Caco-2 (cell line): ENCODE measurements around the gene ZNF565. TPM values are rescaled to one million over a fixed set of nuclear protein-coding genes. Genes with fewer than 3 reads are reported as not detected.
"Not testable (repeated sequence)": the region's sequence is repeated elsewhere in the genome, so short reads cannot be mapped to it uniquely, and the experiment has no call there.

Source experiments
- BruUV-seq: library from RNA; stranded (reverse); fragments of 400-500 nt; replicated peaks from 2 replicates; lab custom pipeline; 2021; lab: Mats Ljungman, UMichigan
- CTCF ChIA-PET: fragments of 300-600 bp; sonication (Branson Sonifier 250); formaldehyde crosslinking; loops from one replicate; lab custom pipeline; 2022; ENCODE audit warnings: antibody characterized with exemption; lab: Charles Lee
- POLR2A ChIA-PET: fragments of 300-600 bp; sonication (Branson Sonifier 250); formaldehyde crosslinking; loops from one replicate; lab custom pipeline; 2022; ENCODE audit warnings: antibody characterized with exemption; lab: Charles Lee
- DNase-seq, 2 experiments: peaks; one replicate each; pipeline versions ENCODE4 v3.0.0 to v3.0.0-alpha.2; 2020 to 2022
- H3K27me3 ChIP-seq: replicated peaks from 2 replicates; pipeline ENCODE4 v1.6.0; 2011; ENCODE audit warnings: low read length; ENCODE audit not compliant: control insufficient read depth, insufficient read depth
- H3K36me3 ChIP-seq: 2 replicates; pipeline ENCODE4 v1.5.1; 2011; ENCODE audit warnings: low read length; ENCODE audit not compliant: control insufficient read depth, insufficient read depth
- H3K4me1 ChIP-seq: fragments of 250-450 bp; sonication (Bioruptor Pico); 2 replicates; pipeline ENCODE4 v1.5.1; 2020; ENCODE audit warnings: mild to moderate bottlenecking
- H3K4me3 ChIP-seq: 2 replicates; pipeline ENCODE4 v1.5.1; 2011; ENCODE audit warnings: low read depth, mild to moderate bottlenecking, control low read depth, low read length
- H3K9me3 ChIP-seq: fragments of 250-450 bp; sonication (Bioruptor Pico); 2 replicates; pipeline ENCODE4 v1.5.1; 2020; ENCODE audit warnings: mild to moderate bottlenecking, moderate library complexity
- H3K27ac Mint-ChIP-seq: one replicate; pipeline ENCODE4 v1.8.0; 2022; ENCODE audit warnings: mixed read lengths; ENCODE audit not compliant: unreplicated experiment
- H3K27me3 Mint-ChIP-seq: one replicate; pipeline ENCODE4 v1.8.0; 2022; ENCODE audit warnings: mixed read lengths; ENCODE audit not compliant: insufficient read depth, unreplicated experiment
- H3K36me3 Mint-ChIP-seq: one replicate; pipeline ENCODE4 v1.8.0; 2022; ENCODE audit warnings: mild to moderate bottlenecking, mixed read lengths; ENCODE audit not compliant: insufficient read depth, unreplicated experiment
- H3K4me1 Mint-ChIP-seq: one replicate; pipeline ENCODE4 v1.8.0; 2022; ENCODE audit warnings: low read depth, mixed read lengths; ENCODE audit not compliant: unreplicated experiment
- H3K4me3 Mint-ChIP-seq: one replicate; pipeline ENCODE4 v1.8.0; 2022; ENCODE audit warnings: mild to moderate bottlenecking, moderate library complexity, mixed read lengths; ENCODE audit not compliant: unreplicated experiment
- H3K9me3 Mint-ChIP-seq: one replicate; pipeline ENCODE4 v1.8.0; 2022; ENCODE audit warnings: mixed read lengths; ENCODE audit not compliant: unreplicated experiment
- intact Hi-C: fragments of 100-400 bp; cut with micrococcal nuclease; formaldehyde crosslinking; loops from one replicate; pipeline ENCODE4 v1.10.0; 2022; ENCODE audit not compliant: unreplicated experiment
- total RNA-seq: library from RNA; stranded (reverse); gene quantifications from 2 replicates; pipeline ENCODE4 v1.2.3, GENCODE V29; 2022
- TF ChIP-seq, protein P1 (sequence below), 2 experiments: fragments of 200-600 bp in 1 of 2; IDR thresholded peaks; 1 replicate in 1 of 2; 2 replicates in 1 of 2; pipeline versions ENCODE4 v1.5.1 to v1.8.0; 2011 to 2022; ENCODE audit warnings: antibody characterized with exemption in 1 of 2, control low read depth in 1 of 2, inconsistent platforms in 1 of 2, low read depth in 1 of 2, low read length in 1 of 2, mild to moderate bottlenecking in 1 of 2, moderate library complexity in 1 of 2; ENCODE audit not compliant: insufficient read depth in 1 of 2, severe bottlenecking in 1 of 2, unreplicated experiment in 1 of 2

Gene ZNF565
- total RNA-seq, 1 experiment from 2014 or later = 3.8 TPM

GRCh38 chr19:36244066-36244465, 29.6 kb upstream of the ZNF565 start:
- no peak overlapping the region for H3K4me3 ChIP-seq
- ChIA-PET CTCF (no interaction called here), POLR2A (no interaction called here)
- Mint-ChIP-seq H3K4me1 (no peaks in the 10 kb centered on the region), H3K9me3 (peaks cover 15% of the 10 kb centered on the region), H3K27ac (no peak overlapping the region), H3K27me3 (no peaks in the 10 kb centered on the region), H3K4me3 (no peak overlapping the region), H3K36me3 (peaks cover 12% of the 10 kb centered on the region)
- no peak for DNase-seq
- no peaks in the 10 kb centered on the region; the same call in 1 of the 2 replicates for H3K36me3 ChIP-seq
- no TSS peak for BruUV-seq
- no peaks in the 10 kb centered on the region for H3K4me1 ChIP-seq
- no peaks in the 10 kb centered on the region for H3K27me3 ChIP-seq
- no peaks in the 10 kb centered on the region; the same call in 1 of the 2 replicates for H3K9me3 ChIP-seq
- TF ChIP-seq, protein P1, sequence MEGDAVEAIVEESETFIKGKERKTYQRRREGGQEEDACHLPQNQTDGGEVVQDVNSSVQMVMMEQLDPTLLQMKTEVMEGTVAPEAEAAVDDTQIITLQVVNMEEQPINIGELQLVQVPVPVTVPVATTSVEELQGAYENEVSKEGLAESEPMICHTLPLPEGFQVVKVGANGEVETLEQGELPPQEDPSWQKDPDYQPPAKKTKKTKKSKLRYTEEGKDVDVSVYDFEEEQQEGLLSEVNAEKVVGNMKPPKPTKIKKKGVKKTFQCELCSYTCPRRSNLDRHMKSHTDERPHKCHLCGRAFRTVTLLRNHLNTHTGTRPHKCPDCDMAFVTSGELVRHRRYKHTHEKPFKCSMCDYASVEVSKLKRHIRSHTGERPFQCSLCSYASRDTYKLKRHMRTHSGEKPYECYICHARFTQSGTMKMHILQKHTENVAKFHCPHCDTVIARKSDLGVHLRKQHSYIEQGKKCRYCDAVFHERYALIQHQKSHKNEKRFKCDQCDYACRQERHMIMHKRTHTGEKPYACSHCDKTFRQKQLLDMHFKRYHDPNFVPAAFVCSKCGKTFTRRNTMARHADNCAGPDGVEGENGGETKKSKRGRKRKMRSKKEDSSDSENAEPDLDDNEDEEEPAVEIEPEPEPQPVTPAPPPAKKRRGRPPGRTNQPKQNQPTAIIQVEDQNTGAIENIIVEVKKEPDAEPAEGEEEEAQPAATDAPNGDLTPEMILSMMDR (IDR thresholded peaks at IDR 0.05; ENCODE audit: insufficient read depth in 1 of 2, low read depth in 1 of 2, low read length in 1 of 2, severe bottlenecking in 1 of 2, unreplicated experiment in 1 of 2) = no peak
- intact Hi-C loops = no loop called here

- H3K27ac Mint-ChIP-seq = no peak overlapping the region
- intact Hi-C loops = no loop called here
Observed at GRCh38 chr19:36236946-36237310, 22.5 kb upstream of the ZNF565 start.

DNA sequence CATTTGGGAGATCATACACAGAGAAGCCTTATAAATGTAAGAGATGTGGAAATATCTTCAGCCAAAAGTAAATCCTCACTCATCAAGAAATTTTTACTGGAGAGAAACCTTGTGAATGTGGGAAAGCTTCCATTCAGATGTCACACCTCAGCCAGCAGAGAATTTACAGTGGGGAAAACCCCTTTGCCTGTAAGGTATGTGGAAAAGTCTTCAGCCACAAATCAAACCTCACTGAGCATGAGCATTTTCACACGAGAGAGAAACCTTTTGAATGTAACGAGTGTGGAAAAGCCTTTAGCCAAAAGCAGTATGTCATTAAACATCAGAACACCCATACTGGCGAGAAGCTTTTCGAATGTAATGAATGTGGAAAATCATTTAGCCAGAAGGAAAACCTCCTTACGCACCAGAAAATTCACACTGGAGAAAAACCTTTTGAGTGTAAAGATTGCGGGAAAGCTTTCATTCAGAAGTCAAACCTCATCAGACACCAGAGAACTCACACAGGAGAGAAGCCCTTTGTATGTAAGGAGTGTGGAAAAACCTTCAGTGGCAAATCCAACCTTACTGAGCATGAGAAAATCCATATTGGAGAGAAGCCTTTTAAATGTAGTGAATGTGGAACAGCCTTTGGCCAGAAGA, 22.0 kb upstream of the ZNF565 start:
- Histone ChIP-seq H3K36me3 (peaks cover 13% of the 10 kb centered on the region), H3K9me3 (peaks cover 9% of the 10 kb centered on the region), H3K4me3 (no peak overlapping the region), H3K4me1 (no peaks in the 10 kb centered on the region), H3K27me3 (no peaks in the 10 kb centered on the region)
- CTCF ChIA-PET = no interaction called here
- no peak overlapping the region for H3K4me3 Mint-ChIP-seq
- DNase-seq = no peak
- POLR2A ChIA-PET = no interaction called here
- H3K27me3 Mint-ChIP-seq = no peaks in the 10 kb centered on the region
- no peaks in the 10 kb centered on the region for H3K4me1 Mint-ChIP-seq
- H3K9me3 Mint-ChIP-seq = peaks cover 29% of the 10 kb centered on the region
- peaks cover 76% of the 10 kb centered on the region for H3K36me3 Mint-ChIP-seq
- H3K27ac Mint-ChIP-seq = no peak overlapping the region
- BruUV-seq = no TSS peak
- TF ChIP-seq, protein P1 (IDR thresholded peaks at IDR 0.05; ENCODE audit: insufficient read depth in 1 of 2, low read depth in 1 of 2, low read length in 1 of 2, severe bottlenecking in 1 of 2, unreplicated experiment in 1 of 2) = no peak
- intact Hi-C loops = no loop called here

More at GRCh38 chr19:36236946-36237310, 22.5 kb upstream of the ZNF565 start:
- Mint-ChIP-seq H3K36me3 (peaks cover 73% of the 10 kb centered on the region), H3K4me1 (no peaks in the 10 kb centered on the region), H3K4me3 (no peak overlapping the region), H3K9me3 (peaks cover 29% of the 10 kb centered on the region), H3K27me3 (no peaks in the 10 kb centered on the region)
- ChIA-PET CTCF (no interaction called here), POLR2A (no interaction called here)
- peaks cover 9% of the 10 kb centered on the region for H3K9me3 ChIP-seq
- no peaks in the 10 kb centered on the region for H3K27me3 ChIP-seq
- peaks cover 12% of the 10 kb centered on the region for H3K36me3 ChIP-seq
- TF ChIP-seq, protein P1 (IDR thresholded peaks at IDR 0.05; ENCODE audit: insufficient read depth in 1 of 2, low read depth in 1 of 2, low read length in 1 of 2, severe bottlenecking in 1 of 2, unreplicated experiment in 1 of 2) = no peak
- BruUV-seq = no TSS peak
- no peaks in the 10 kb centered on the region for H3K4me1 ChIP-seq
- DNase-seq = no peak
- no peak overlapping the region for H3K4me3 ChIP-seq

GRCh38 chr19:36233626-36234025, 19.2 kb upstream of the ZNF565 start:
- Mint-ChIP-seq H3K9me3 (peaks cover 20% of the 10 kb centered on the region), H3K36me3 (peaks cover 97% of the 10 kb centered on the region)
- H3K4me1 ChIP-seq, H3K9me3 ChIP-seq, DNase-seq, BruUV-seq, intact Hi-C loops, H3K27me3 ChIP-seq, CTCF ChIA-PET, H3K4me3 ChIP-seq, H3K27ac Mint-ChIP-seq, H3K4me1 Mint-ChIP-seq, H3K27me3 Mint-ChIP-seq, H3K4me3 Mint-ChIP-seq: not testable (repeated sequence)
- peaks cover 21% of the 10 kb centered on the region for H3K36me3 ChIP-seq
- POLR2A ChIA-PET = interaction anchor here (0.6 kb wide), 1 partner anchor 19 kb away, joined by 3 read pairs; the partner anchor contains the start of gene ZNF565
